D721Med (cell line): ENCODE data around the gene KLC1.
"Not testable (repeated sequence)": the region's sequence is repeated elsewhere in the genome, so short reads cannot be mapped to it uniquely, and the experiment has no call there.

ENCODE experiments used
- DNase-seq: peaks from one replicate; pipeline ENCODE4 v3.0.0; 2011; ENCODE audit warnings: low spot score; ENCODE audit not compliant: insufficient read length
- FAIRE-seq: peaks from 2 replicates; lab custom pipeline; 2011; peaks lifted over from hg19 to GRCh38; lab: Jason Lieb, UNC
- TF ChIP-seq, protein P1 (sequence below): IDR thresholded peaks from 2 replicates; pipeline ENCODE4 v1.5.1; 2012; ENCODE audit warnings: mild to moderate bottlenecking, control low read depth; ENCODE audit not compliant: insufficient read depth; ENCODE audit errors: missing control alignments

Gene KLC1

DNA sequence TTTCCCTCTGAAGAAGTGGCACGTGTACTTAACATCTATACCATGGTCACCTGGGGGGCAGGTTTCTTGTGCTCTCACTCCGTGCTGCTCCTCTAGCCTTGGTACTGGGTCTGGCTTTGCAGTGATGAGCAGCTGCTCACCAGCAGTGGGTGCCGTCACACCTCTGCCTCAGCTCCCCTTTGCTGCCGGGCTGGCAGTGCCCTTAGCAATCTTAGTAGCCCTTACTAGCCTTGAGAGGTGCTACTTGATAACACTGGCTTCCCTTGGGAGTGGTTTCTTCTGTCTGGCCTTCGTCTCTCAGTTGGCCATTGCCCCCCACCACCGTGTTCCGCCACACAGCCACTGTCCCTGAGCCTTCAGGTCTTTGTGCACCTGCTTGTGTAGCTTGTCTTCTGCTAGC, 22.6 kb downstream of the KLC1 start:
- FAIRE-seq (no peak), DNase-seq (no peak)
- TF ChIP-seq, protein P1, sequence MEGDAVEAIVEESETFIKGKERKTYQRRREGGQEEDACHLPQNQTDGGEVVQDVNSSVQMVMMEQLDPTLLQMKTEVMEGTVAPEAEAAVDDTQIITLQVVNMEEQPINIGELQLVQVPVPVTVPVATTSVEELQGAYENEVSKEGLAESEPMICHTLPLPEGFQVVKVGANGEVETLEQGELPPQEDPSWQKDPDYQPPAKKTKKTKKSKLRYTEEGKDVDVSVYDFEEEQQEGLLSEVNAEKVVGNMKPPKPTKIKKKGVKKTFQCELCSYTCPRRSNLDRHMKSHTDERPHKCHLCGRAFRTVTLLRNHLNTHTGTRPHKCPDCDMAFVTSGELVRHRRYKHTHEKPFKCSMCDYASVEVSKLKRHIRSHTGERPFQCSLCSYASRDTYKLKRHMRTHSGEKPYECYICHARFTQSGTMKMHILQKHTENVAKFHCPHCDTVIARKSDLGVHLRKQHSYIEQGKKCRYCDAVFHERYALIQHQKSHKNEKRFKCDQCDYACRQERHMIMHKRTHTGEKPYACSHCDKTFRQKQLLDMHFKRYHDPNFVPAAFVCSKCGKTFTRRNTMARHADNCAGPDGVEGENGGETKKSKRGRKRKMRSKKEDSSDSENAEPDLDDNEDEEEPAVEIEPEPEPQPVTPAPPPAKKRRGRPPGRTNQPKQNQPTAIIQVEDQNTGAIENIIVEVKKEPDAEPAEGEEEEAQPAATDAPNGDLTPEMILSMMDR = no peak

DNA sequence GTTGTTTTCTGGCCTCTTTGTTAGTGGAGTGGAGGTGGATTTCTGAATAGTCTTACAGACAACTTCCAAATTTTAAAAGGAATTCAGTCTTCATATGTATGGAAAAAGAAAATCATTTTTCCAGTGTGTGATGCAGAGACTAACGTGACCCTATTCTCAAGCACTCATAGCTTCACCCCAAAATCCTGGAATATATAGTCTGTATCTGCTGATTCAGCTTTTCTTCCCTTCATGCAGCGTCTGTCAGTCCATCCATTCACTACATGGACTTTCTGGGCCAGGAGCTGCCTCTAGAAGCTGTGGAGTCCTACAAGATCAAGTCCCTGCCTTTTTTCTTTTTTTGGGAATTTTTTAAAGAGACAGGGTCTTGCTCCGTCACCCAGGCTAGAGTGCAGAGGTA, 23.8 kb downstream of the KLC1 start:
- FAIRE-seq = no peak
- TF ChIP-seq, protein P1 = no peak
- no peak for DNase-seq

DNA sequence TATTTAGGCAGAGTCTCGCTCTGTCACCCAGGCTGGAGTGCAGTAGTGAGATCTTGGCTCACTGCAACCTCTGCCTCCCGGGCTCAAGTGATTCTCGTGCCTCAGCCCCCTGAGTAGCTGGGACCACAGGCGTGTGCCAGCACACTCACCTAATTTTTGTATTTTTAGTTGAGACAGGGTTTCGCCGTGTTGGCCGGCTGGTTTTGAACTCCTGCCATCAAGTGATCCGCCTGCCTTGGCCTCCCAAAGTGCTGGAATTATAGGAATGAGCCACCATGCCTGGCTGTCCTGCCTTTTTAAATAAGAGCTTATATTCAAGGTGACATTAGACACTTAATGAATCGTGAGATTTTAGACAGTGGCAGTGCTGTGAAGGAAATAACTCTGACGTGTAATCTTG, 24.3 kb downstream of the KLC1 start:
- FAIRE-seq = not testable (repeated sequence)

DNA sequence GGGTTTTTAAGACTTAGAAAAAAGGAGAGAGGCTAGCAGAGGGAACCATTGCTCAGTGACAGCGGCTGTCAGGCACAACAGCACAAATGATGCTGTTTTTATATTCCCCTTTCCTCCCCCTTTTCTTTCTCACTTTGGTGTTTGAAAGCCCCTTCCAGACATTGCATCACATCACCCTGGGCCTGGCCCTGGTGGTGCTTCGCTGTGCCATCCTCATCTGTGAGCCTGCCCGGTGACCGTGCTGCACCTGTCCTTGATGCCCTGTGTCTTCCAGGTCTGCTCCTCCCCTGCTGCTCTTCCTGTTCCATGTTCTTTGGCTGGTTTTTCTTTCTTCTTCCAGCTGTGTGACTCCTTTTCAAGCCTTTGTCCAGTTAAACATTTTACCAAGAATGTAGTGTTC, 24.8 kb downstream of the KLC1 start:
- no peak for DNase-seq
- no peak for FAIRE-seq
- TF ChIP-seq, protein P1 = no peak

More for the DNA sequence above, 24.3 kb downstream of the KLC1 start:
- DNase-seq = not testable (repeated sequence)

DNA sequence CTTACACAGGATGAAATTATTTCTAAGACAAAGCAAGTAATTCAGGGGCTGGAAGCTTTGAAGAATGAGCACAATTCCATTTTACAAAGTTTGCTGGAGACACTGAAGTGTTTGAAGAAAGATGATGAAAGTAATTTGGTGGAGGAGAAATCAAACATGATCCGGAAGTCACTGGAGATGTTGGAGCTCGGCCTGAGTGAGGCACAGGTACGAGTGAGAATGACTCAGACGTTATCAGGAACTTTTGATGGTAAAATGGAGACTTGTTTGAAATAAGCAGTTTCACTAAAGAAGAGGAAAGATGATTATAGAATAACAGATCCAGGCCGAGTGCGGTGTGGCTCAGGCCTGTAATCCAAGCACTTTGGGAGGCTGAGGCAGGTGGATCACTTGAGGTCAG, 25.6 kb downstream of the KLC1 start:
- no peak for DNase-seq
- TF ChIP-seq, protein P1 = no peak
- FAIRE-seq = no peak

DNA sequence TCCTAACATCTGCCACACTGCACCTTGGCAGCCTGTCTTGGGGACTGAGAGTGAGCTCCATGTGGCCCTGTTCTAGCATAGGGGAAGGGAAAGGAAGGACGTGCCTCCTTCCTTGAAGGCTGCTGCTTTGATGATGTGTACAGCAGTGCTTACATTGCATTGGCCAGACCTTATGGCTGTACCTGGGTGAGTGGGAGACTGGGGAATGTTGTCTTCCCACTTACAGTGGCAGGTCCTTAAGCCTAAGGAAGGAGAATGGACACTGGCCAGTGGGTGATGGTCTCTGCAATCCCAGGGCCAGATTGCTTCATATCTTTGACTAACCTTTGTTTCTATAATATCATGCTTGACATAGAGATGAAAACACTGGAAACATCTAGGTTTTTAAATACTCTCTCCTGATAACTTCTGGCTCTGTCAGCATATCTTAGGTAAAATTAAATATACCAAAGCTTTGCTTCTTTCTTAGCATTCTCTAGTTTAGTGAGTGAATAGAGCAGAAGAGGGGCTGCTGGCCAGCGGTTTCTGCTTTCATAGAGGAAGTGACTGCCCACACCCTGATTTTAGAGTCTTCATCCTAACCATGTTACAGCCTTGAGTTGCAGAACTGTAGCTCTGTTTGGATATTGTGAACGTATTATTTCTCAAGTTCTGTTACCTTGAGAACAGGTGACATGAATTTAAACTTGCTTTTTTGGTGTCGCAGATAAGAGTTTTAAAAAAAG, 27.2 kb downstream of the KLC1 start:
- no peak for DNase-seq
- TF ChIP-seq, protein P1 = no peak
- no peak for FAIRE-seq

DNA sequence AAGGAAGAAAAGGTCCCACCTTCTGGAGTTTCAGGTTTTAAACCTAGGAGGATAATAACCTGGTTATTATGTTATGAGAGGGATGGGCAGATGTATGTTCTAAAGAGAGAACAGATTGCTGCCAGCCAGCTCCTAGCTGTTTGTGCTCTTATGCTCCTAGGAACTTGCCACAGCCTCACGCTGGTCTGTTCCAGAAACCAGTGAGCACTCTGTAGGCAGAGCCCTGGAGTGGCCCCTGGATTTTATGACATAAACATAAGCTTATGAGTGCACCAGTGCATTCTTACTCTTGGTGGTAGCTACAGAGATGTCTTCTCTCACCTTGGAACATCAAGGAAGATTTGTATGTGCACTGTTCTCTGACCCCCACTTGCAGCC, 27.7 kb downstream of the KLC1 start:
- TF ChIP-seq, protein P1 = no peak
- FAIRE-seq = no peak
- DNase-seq = no peak
